Neural progenitor cell (in vitro differentiated cells): ENCODE results near the gene PPP2R2B. TPM values are rescaled to one million over a fixed set of nuclear protein-coding genes. Genes with fewer than 3 reads are reported as not detected.

Experiments used
- DNase-seq: peaks from one replicate; pipeline ENCODE4 v3.0.0-alpha.2; 2016; ENCODE audit warnings: low spot score
- H2AFZ ChIP-seq: fragments of 200-600 bp; sonication (generic); replicated peaks from 2 replicates; pipeline ENCODE4 v1.6.1; 2016; ENCODE audit warnings: antibody characterized with exemption
- H3F3A ChIP-seq: fragments of 200-600 bp; sonication (generic); 2 replicates; pipeline ENCODE4 v1.6.1; 2016; ENCODE audit warnings: antibody characterized with exemption, low read depth
- H3K27ac ChIP-seq: fragments of 200-600 bp; sonication (generic); 2 replicates; pipeline ENCODE4 v1.5.1; 2016; ENCODE audit warnings: mild to moderate bottlenecking
- H3K27me3 ChIP-seq: fragments of 200-600 bp; sonication (generic); 2 replicates; pipeline ENCODE4 v1.6.1; 2016; ENCODE audit warnings: mild to moderate bottlenecking, moderate library complexity
- H3K36me3 ChIP-seq: fragments of 200-600 bp; sonication (generic); 2 replicates; pipeline ENCODE4 v1.5.1; 2016
- H3K4me1 ChIP-seq: fragments of 200-600 bp; sonication (generic); 2 replicates; pipeline ENCODE4 v1.6.1; 2016; ENCODE audit warnings: mixed run types
- H3K4me2 ChIP-seq: fragments of 200-600 bp; sonication (generic); 2 replicates; pipeline ENCODE4 v1.6.1; 2016
- H3K4me3 ChIP-seq: fragments of 200-600 bp; sonication (generic); 2 replicates; pipeline ENCODE4 v1.5.1; 2016
- H3K79me2 ChIP-seq: fragments of 200-600 bp; sonication (generic); 2 replicates; pipeline ENCODE4 v1.6.1; 2016; ENCODE audit warnings: low read depth
- H3K9ac ChIP-seq: fragments of 200-600 bp; sonication (generic); 2 replicates; pipeline ENCODE4 v1.6.1; 2016
- H3K9me3 ChIP-seq: fragments of 200-600 bp; sonication (generic); 2 replicates; pipeline ENCODE4 v1.5.1; 2016; ENCODE audit warnings: low read depth
- H4K20me1 ChIP-seq: fragments of 200-600 bp; sonication (generic); 2 replicates; pipeline ENCODE4 v1.6.1; 2016; ENCODE audit warnings: low read depth
- H3K27ac Mint-ChIP-seq: 3 replicates; pipeline ENCODE4 v1.8.0; 2021; ENCODE audit warnings: mixed read lengths
- H3K27me3 Mint-ChIP-seq: 2 replicates; pipeline ENCODE4 v1.8.0; 2022; ENCODE audit warnings: low read depth, mild to moderate bottlenecking, inconsistent platforms, moderate library complexity, mixed read lengths; ENCODE audit not compliant: insufficient read depth
- H3K36me3 Mint-ChIP-seq: 3 replicates; pipeline ENCODE4 v1.8.0; 2021; ENCODE audit warnings: mixed read lengths
- H3K4me1 Mint-ChIP-seq: 3 replicates; pipeline ENCODE4 v1.8.0; 2021; ENCODE audit warnings: mixed read lengths
- H3K4me3 Mint-ChIP-seq: 3 replicates; pipeline ENCODE4 v1.8.0; 2021; ENCODE audit warnings: mild to moderate bottlenecking, moderate library complexity, mixed read lengths
- H3K9me3 Mint-ChIP-seq: 3 replicates; pipeline ENCODE4 v1.8.0; 2020; ENCODE audit warnings: mixed read lengths
- EZH2 ChIP-seq: fragments of 200-600 bp; sonication (generic); IDR thresholded peaks from 2 replicates; pipeline ENCODE4 v1.6.1; 2017; ENCODE audit warnings: antibody characterized with exemption, mild to moderate bottlenecking, moderate library complexity
- EZH2phosphoT487 ChIP-seq: fragments of 200-600 bp; sonication (generic); IDR thresholded peaks from 2 replicates; pipeline ENCODE4 v1.6.1; 2017; ENCODE audit warnings: antibody characterized with exemption
- total RNA-seq: library from RNA; depleted of rRNA; stranded (reverse); fragments of >200 nt; gene quantifications from 2 replicates; pipeline ENCODE4 v1.2.3, GENCODE V29; 2015; ENCODE audit warnings: low replicate concordance
- TF ChIP-seq, protein P1 (sequence below): fragments of 200-600 bp; sonication (generic); IDR thresholded peaks from 2 replicates; pipeline ENCODE4 v1.5.1; 2017; ENCODE audit warnings: antibody characterized with exemption, mild to moderate bottlenecking

The PPP2R2B gene
- total RNA-seq, 1 donor from 2014 or later: 26.6 TPM

DNA sequence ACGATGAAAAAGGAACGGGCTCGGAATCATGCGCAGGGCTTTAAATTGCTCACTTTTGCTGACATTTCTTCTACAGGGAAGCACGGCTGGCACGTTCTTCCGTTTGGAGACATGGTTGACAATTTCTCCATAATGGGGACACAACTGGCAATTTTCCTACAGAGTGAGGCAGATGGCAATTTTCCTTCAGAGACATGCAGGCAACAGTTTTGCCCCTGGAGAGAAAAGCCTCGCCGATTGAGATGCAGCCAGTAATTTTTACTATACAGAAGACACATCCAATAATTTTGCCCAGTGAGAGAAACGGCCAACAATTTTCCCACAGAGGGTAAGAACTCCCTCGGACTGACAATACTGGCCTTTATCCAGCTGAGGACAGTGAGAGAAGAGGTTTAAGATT lies 271.7 kb downstream of the PPP2R2B start:
- H3K27me3 Mint-ChIP-seq: peaks cover 2% of the 10 kb centered on the region
- Histone ChIP-seq H3K27ac (no peak overlapping the region), H3K4me3 (no peak overlapping the region), H2AFZ (no peak overlapping the region), H3K36me3 (no peaks in the 10 kb centered on the region), H3K9ac (no peak overlapping the region), H3F3A (no peaks in the 10 kb centered on the region), H3K27me3 (no peaks in the 10 kb centered on the region), H3K9me3 (no peaks in the 10 kb centered on the region), H4K20me1 (no peaks in the 10 kb centered on the region), H3K79me2 (no peaks in the 10 kb centered on the region), H3K4me1 (no peaks in the 10 kb centered on the region), H3K4me2 (no peak overlapping the region)
- no peak overlapping the region for H3K27ac Mint-ChIP-seq
- peaks cover 2% of the 10 kb centered on the region for H3K4me1 Mint-ChIP-seq
- H3K9me3 Mint-ChIP-seq: peaks cover 6% of the 10 kb centered on the region
- no peak overlapping the region for H3K4me3 Mint-ChIP-seq
- no peak for TF ChIP-seq EZH2phosphoT487
- TF ChIP-seq EZH2: no peak
- TF ChIP-seq, protein P1, sequence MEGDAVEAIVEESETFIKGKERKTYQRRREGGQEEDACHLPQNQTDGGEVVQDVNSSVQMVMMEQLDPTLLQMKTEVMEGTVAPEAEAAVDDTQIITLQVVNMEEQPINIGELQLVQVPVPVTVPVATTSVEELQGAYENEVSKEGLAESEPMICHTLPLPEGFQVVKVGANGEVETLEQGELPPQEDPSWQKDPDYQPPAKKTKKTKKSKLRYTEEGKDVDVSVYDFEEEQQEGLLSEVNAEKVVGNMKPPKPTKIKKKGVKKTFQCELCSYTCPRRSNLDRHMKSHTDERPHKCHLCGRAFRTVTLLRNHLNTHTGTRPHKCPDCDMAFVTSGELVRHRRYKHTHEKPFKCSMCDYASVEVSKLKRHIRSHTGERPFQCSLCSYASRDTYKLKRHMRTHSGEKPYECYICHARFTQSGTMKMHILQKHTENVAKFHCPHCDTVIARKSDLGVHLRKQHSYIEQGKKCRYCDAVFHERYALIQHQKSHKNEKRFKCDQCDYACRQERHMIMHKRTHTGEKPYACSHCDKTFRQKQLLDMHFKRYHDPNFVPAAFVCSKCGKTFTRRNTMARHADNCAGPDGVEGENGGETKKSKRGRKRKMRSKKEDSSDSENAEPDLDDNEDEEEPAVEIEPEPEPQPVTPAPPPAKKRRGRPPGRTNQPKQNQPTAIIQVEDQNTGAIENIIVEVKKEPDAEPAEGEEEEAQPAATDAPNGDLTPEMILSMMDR: no peak
- DNase-seq: no peak
- no peaks in the 10 kb centered on the region for H3K36me3 Mint-ChIP-seq

DNA sequence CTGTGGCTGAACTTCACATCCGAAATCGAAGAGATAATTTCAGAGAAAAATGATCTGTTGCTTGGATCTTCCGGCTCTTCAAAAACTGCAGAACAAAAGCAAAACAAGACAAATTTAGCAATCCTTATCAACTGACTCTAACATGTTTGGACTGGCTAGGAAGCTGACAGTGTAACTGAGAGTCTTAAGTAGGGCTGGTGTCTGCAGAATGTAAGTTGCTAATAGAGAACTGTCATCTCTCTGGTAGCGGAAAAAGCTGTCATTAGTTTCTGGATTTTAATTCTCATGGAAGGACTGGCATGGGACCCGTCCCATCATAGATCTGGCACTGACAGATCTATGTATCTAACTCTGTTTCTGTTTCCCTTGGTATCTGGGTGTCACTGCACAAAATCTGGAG lies 278.2 kb downstream of the PPP2R2B start:
- H3K36me3 Mint-ChIP-seq: no peaks in the 10 kb centered on the region
- no peak overlapping the region for H3K27ac Mint-ChIP-seq
- peaks cover 2% of the 10 kb centered on the region for H3K27me3 Mint-ChIP-seq
- Histone ChIP-seq H3K4me2 (no peak overlapping the region), H3F3A (no peaks in the 10 kb centered on the region), H3K4me1 (no peaks in the 10 kb centered on the region), H3K9me3 (no peaks in the 10 kb centered on the region), H3K27ac (no peak overlapping the region), H3K79me2 (no peaks in the 10 kb centered on the region), H3K36me3 (no peaks in the 10 kb centered on the region), H2AFZ (no peak overlapping the region), H3K27me3 (no peaks in the 10 kb centered on the region), H3K9ac (no peak overlapping the region), H3K4me3 (no peak overlapping the region), H4K20me1 (no peaks in the 10 kb centered on the region)
- DNase-seq: no peak
- no peak overlapping the region for H3K4me3 Mint-ChIP-seq
- TF ChIP-seq EZH2 (no peak), EZH2phosphoT487 (no peak)
- TF ChIP-seq, protein P1: no peak
- H3K9me3 Mint-ChIP-seq: no peaks in the 10 kb centered on the region
- H3K4me1 Mint-ChIP-seq: no peaks in the 10 kb centered on the region

DNA sequence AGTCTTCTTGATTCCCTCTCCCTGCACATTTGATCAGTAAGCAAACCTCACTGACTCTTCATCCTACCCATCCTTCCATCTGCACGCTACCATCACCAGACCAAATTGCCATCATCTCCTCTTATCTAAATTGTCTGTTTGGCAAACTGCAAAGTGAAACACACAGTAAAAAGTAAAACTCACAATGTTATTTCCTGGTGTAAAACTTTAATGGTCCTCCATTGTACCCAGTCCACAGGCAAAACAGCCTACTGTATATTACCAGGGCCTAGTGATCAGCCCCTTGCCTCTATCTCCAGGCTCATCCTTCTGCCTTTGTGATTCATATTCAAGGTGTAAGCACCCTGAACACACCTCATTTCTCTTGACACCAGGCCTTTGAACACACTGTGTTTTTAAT lies 279.3 kb downstream of the PPP2R2B start:
- H3K4me3 Mint-ChIP-seq: no peak overlapping the region
- H3F3A ChIP-seq: no peaks in the 10 kb centered on the region
- H3K4me1 ChIP-seq: no peaks in the 10 kb centered on the region
- H4K20me1 ChIP-seq: no peaks in the 10 kb centered on the region
- no peaks in the 10 kb centered on the region for H3K27me3 ChIP-seq
- no peak overlapping the region for H3K9ac ChIP-seq
- no peak overlapping the region for H3K27ac ChIP-seq
- no peaks in the 10 kb centered on the region for H3K36me3 ChIP-seq
- H3K9me3 Mint-ChIP-seq: no peaks in the 10 kb centered on the region
- no peak overlapping the region for H2AFZ ChIP-seq
- no peak overlapping the region for H3K4me3 ChIP-seq
- no peaks in the 10 kb centered on the region for H3K27me3 Mint-ChIP-seq
- no peaks in the 10 kb centered on the region for H3K9me3 ChIP-seq
- H3K36me3 Mint-ChIP-seq: no peaks in the 10 kb centered on the region
- no peak overlapping the region for H3K27ac Mint-ChIP-seq
- no peak overlapping the region for H3K4me2 ChIP-seq
- no peaks in the 10 kb centered on the region for H3K79me2 ChIP-seq
- DNase-seq: no peak
- TF ChIP-seq EZH2 (no peak), EZH2phosphoT487 (no peak)
- TF ChIP-seq, protein P1: no peak
- H3K4me1 Mint-ChIP-seq: no peaks in the 10 kb centered on the region
